Caco-2 (cell line): ENCODE results near the gene LSM11. TPM values are rescaled to one million over a fixed set of nuclear protein-coding genes. Genes with fewer than 3 reads are reported as not detected.

Source experiments
- BruUV-seq: library from RNA; stranded (reverse); fragments of 400-500 nt; replicated peaks from 2 replicates; lab custom pipeline; 2021; lab: Mats Ljungman, UMichigan
- CTCF ChIA-PET: fragments of 300-600 bp; sonication (Branson Sonifier 250); formaldehyde crosslinking; loops from one replicate; lab custom pipeline; 2022; ENCODE audit warnings: antibody characterized with exemption; lab: Charles Lee
- POLR2A ChIA-PET: fragments of 300-600 bp; sonication (Branson Sonifier 250); formaldehyde crosslinking; loops from one replicate; lab custom pipeline; 2022; ENCODE audit warnings: antibody characterized with exemption; lab: Charles Lee
- DNase-seq, 2 experiments: peaks; one replicate each; pipeline versions ENCODE4 v3.0.0 to v3.0.0-alpha.2; 2020 to 2022
- H3K27me3 ChIP-seq: replicated peaks from 2 replicates; pipeline ENCODE4 v1.6.0; 2011; ENCODE audit warnings: low read length; ENCODE audit not compliant: control insufficient read depth, insufficient read depth
- H3K36me3 ChIP-seq: 2 replicates; pipeline ENCODE4 v1.5.1; 2011; ENCODE audit warnings: low read length; ENCODE audit not compliant: control insufficient read depth, insufficient read depth
- H3K4me1 ChIP-seq: fragments of 250-450 bp; sonication (Bioruptor Pico); 2 replicates; pipeline ENCODE4 v1.5.1; 2020; ENCODE audit warnings: mild to moderate bottlenecking
- H3K4me3 ChIP-seq: 2 replicates; pipeline ENCODE4 v1.5.1; 2011; ENCODE audit warnings: low read depth, mild to moderate bottlenecking, control low read depth, low read length
- H3K9me3 ChIP-seq: fragments of 250-450 bp; sonication (Bioruptor Pico); 2 replicates; pipeline ENCODE4 v1.5.1; 2020; ENCODE audit warnings: mild to moderate bottlenecking, moderate library complexity
- H3K27ac Mint-ChIP-seq: one replicate; pipeline ENCODE4 v1.8.0; 2022; ENCODE audit warnings: mixed read lengths; ENCODE audit not compliant: unreplicated experiment
- H3K27me3 Mint-ChIP-seq: one replicate; pipeline ENCODE4 v1.8.0; 2022; ENCODE audit warnings: mixed read lengths; ENCODE audit not compliant: insufficient read depth, unreplicated experiment
- H3K36me3 Mint-ChIP-seq: one replicate; pipeline ENCODE4 v1.8.0; 2022; ENCODE audit warnings: mild to moderate bottlenecking, mixed read lengths; ENCODE audit not compliant: insufficient read depth, unreplicated experiment
- H3K4me1 Mint-ChIP-seq: one replicate; pipeline ENCODE4 v1.8.0; 2022; ENCODE audit warnings: low read depth, mixed read lengths; ENCODE audit not compliant: unreplicated experiment
- H3K4me3 Mint-ChIP-seq: one replicate; pipeline ENCODE4 v1.8.0; 2022; ENCODE audit warnings: mild to moderate bottlenecking, moderate library complexity, mixed read lengths; ENCODE audit not compliant: unreplicated experiment
- H3K9me3 Mint-ChIP-seq: one replicate; pipeline ENCODE4 v1.8.0; 2022; ENCODE audit warnings: mixed read lengths; ENCODE audit not compliant: unreplicated experiment
- CTCF ChIP-seq, 2 experiments: fragments of 200-600 bp in 1 of 2; IDR thresholded peaks; 1 replicate in 1 of 2; 2 replicates in 1 of 2; pipeline versions ENCODE4 v1.5.1 to v1.8.0; 2011 to 2022; ENCODE audit warnings: antibody characterized with exemption in 1 of 2, control low read depth in 1 of 2, inconsistent platforms in 1 of 2, low read depth in 1 of 2, low read length in 1 of 2, mild to moderate bottlenecking in 1 of 2, moderate library complexity in 1 of 2; ENCODE audit not compliant: insufficient read depth in 1 of 2, severe bottlenecking in 1 of 2, unreplicated experiment in 1 of 2
- intact Hi-C: fragments of 100-400 bp; cut with micrococcal nuclease; formaldehyde crosslinking; loops from one replicate; pipeline ENCODE4 v1.10.0; 2022; ENCODE audit not compliant: unreplicated experiment
- total RNA-seq: library from RNA; stranded (reverse); gene quantifications from 2 replicates; pipeline ENCODE4 v1.2.3, GENCODE V29; 2022

LSM11 gene
- total RNA-seq, 1 experiment from 2014 or later: 7.7 TPM

- no peak for DNase-seq
- BruUV-seq: no TSS peak
- CTCF ChIA-PET: no interaction called here
These were observed 24.2 kb downstream of the LSM11 start for GRCh38 chr5:157767689-157768088.

GRCh38 chr5:157770665-157771064 lies 27.2 kb downstream of the LSM11 start:
- Mint-ChIP-seq H3K27me3 (no peaks in the 10 kb centered on the region), H3K36me3 (no peaks in the 10 kb centered on the region), H3K4me3 (no peak overlapping the region), H3K4me1 (no peaks in the 10 kb centered on the region), H3K27ac (no peak overlapping the region), H3K9me3 (no peaks in the 10 kb centered on the region)
- Histone ChIP-seq H3K4me1 (no peaks in the 10 kb centered on the region), H3K9me3 (no peaks in the 10 kb centered on the region), H3K4me3 (no peak overlapping the region), H3K27me3 (no peaks in the 10 kb centered on the region), H3K36me3 (no peaks in the 10 kb centered on the region)
- intact Hi-C loops: no loop called here
- no peak for TF ChIP-seq CTCF (IDR thresholded peaks at IDR 0.05; ENCODE audit: insufficient read depth in 1 of 2, low read depth in 1 of 2, low read length in 1 of 2, severe bottlenecking in 1 of 2, unreplicated experiment in 1 of 2)
- no TSS peak for BruUV-seq
- ChIA-PET POLR2A (no interaction called here), CTCF (no interaction called here)
- DNase-seq: no peak

More at GRCh38 chr5:157767689-157768088, 24.2 kb downstream of the LSM11 start:
- POLR2A ChIA-PET: no interaction called here
- Mint-ChIP-seq H3K27ac (no peak overlapping the region), H3K27me3 (no peaks in the 10 kb centered on the region), H3K36me3 (no peaks in the 10 kb centered on the region), H3K4me1 (no peaks in the 10 kb centered on the region), H3K4me3 (no peak overlapping the region), H3K9me3 (no peaks in the 10 kb centered on the region)
- no peak for TF ChIP-seq CTCF (IDR thresholded peaks at IDR 0.05; ENCODE audit: insufficient read depth in 1 of 2, low read depth in 1 of 2, low read length in 1 of 2, severe bottlenecking in 1 of 2, unreplicated experiment in 1 of 2)
- H3K4me1 ChIP-seq: no peaks in the 10 kb centered on the region
- intact Hi-C loops: loop anchor here (10.0 kb wide), 1 partner anchor 1367 kb away; no protein-coding TSS in a partner anchor
- no peaks in the 10 kb centered on the region for H3K36me3 ChIP-seq
- no peak overlapping the region for H3K4me3 ChIP-seq
- H3K27me3 ChIP-seq: no peaks in the 10 kb centered on the region
- H3K9me3 ChIP-seq: no peaks in the 10 kb centered on the region

GRCh38 chr5:157772127-157772526 lies 28.6 kb downstream of the LSM11 start:
- H3K27me3 ChIP-seq: no peaks in the 10 kb centered on the region
- Mint-ChIP-seq H3K27ac (no peak overlapping the region), H3K9me3 (no peaks in the 10 kb centered on the region), H3K4me3 (no peak overlapping the region), H3K4me1 (no peaks in the 10 kb centered on the region), H3K36me3 (no peaks in the 10 kb centered on the region), H3K27me3 (no peaks in the 10 kb centered on the region)
- no peak overlapping the region for H3K4me3 ChIP-seq
- no peaks in the 10 kb centered on the region for H3K4me1 ChIP-seq
- ChIA-PET POLR2A (no interaction called here), CTCF (no interaction called here)
- TF ChIP-seq CTCF (IDR thresholded peaks at IDR 0.05; ENCODE audit: insufficient read depth in 1 of 2, low read depth in 1 of 2, low read length in 1 of 2, severe bottlenecking in 1 of 2, unreplicated experiment in 1 of 2): no peak
- no peak for DNase-seq
- no peaks in the 10 kb centered on the region for H3K9me3 ChIP-seq
- H3K36me3 ChIP-seq: no peaks in the 10 kb centered on the region
- BruUV-seq: no TSS peak
- intact Hi-C loops: no loop called here
